Pancreas (tissue), 10 donors: Measurements from ENCODE around the gene FAM168A. TPM values are rescaled to one million over a fixed set of nuclear protein-coding genes. Genes with fewer than 3 reads are reported as not detected.

Experiments used
- ATAC-seq, 4 donors: fragments of 200-7000 bp; cut with Tn5 transposase; one replicate each; pipeline versions ENCODE4 v1.8.0 to v1.9.1; 2020; ENCODE audit warnings: mild to moderate bottlenecking in 4 of 4, moderate library complexity in 4 of 4
- DNase-seq, 6 donors: peaks; one replicate each; pipeline ENCODE4 v3.0.0-alpha.2; 2020
- FAIRE-seq: peaks from 2 replicates; lab custom pipeline; 2012; peaks lifted over from hg19 to GRCh38; lab: Jason Lieb, UNC
- H3K27ac ChIP-seq, 4 donors: fragments of 200-600 bp; sonication (generic); 1 replicate in 3 of 4; 2 replicates in 1 of 4; pipeline versions ENCODE4 v1.5.0 to v1.8.0; 2020
- H3K27me3 ChIP-seq, 4 donors: fragments of 200-600 bp; one replicate each; pipeline ENCODE4 v1.8.0; 2021
- H3K36me3 ChIP-seq, 3 donors: fragments of 200-600 bp; sonication (generic) in 1 of 3; one replicate each; pipeline versions ENCODE4 v1.5.0 to v1.8.0; 2020 to 2021
- H3K4me1 ChIP-seq, 3 donors: fragments of 200-600 bp; one replicate each; pipeline ENCODE4 v1.8.0; 2021
- H3K4me3 ChIP-seq, 4 donors: fragments of 200-600 bp; sonication (generic) in 2 of 4; one replicate each; pipeline versions ENCODE4 v1.5.0 to v1.8.0; 2020 to 2021
- H3K9me3 ChIP-seq, 4 donors: fragments of 200-600 bp; one replicate each; pipeline ENCODE4 v1.8.0; 2021
- WGBS, 2 donors: extraction: QIAGEN DNeasy Blood & Tissue Kit; methylation state at CpG; one replicate each; pipeline ENCODE4 v1.1.7; 2013; 5-methylcytosine and 5-hydroxymethylcytosine counted together
- intact Hi-C, 3 donors: fragments of 100-400 bp; cut with DNase I; formaldehyde crosslinking; loops; one replicate each; pipeline versions ENCODE4 v1.11.1 to v1.14.2; 2022
- polyA plus RNA-seq, 2 donors: library from polyadenylated mRNA; stranded (reverse); fragments of 200-250 nt; gene quantifications; one replicate each; pipeline ENCODE4 v1.2.3, GENCODE V29; 2013
- total RNA-seq, 6 donors: library from RNA; stranded (reverse); fragmentation: NEBNext Ultra II Directional in 4 of 6; extraction: Animal tissue kit (Norgen Biotek cat#: 25700) in 4 of 6; gene quantifications; one replicate each; pipeline versions ENCODE4 v1.2.1 to v1.2.4, GENCODE V29; 2021 to 2023
- TF ChIP-seq, protein P1 (sequence below), 4 donors: fragments of 200-600 bp; sonication (generic) in 3 of 4; IDR thresholded peaks; one replicate each; pipeline versions ENCODE4 v1.5.0 to v1.8.0; 2021; ENCODE audit warnings: antibody characterized with exemption in 4 of 4
- donor health status: healthy with polysubstance abuse.
- donor health status: DM: no; HTN: no; CAD: no; lungs with moderate emphysema.
- donor health status: DM: no; HTN: no; CAD: no.
- donor health status: control.
- donor health status: control.
- donor health status: Bipolar disorder and iron deficiency.
- donor health status: DM: yes; HTN: yes; CAD: no.
- donor health status: DM: no; HTN: no; CAD: no.
- donor health status: DM: no; HTN: no; CAD: no.
- donor health status: DM: yes; HTN: yes; CAD: no.

FAM168A gene
- total and polyA plus RNA-seq, 8 donors: 4.9 to 22.5 (median 13.4) TPM

DNA sequence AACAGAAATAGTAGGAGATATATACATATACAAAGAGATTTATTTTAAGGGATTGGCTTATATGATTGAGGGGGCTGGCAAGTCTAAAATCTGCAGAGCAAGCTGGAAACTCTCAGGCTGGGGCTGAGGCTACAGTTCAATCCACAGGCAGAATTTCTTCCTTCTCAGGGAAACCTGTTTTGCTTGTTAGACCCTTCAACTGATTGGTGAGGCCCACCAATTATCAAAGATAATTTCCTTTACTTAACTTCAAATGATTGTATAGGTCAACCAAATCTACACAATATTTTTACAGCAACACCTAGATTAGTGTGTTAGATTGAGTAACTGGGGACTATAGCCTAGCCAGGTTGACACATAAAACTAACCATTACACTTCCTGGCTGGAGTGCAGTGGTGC is 43.8 kb upstream of the FAM168A start:
- FAIRE-seq (no peak), DNase-seq (no peak), ATAC-seq (no peak)
- Histone ChIP-seq H3K36me3 (no peaks in the 10 kb centered on the region), H3K27ac (no peak overlapping the region), H3K27me3 (no peaks in the 10 kb centered on the region), H3K4me1 (no peaks in the 10 kb centered on the region), H3K9me3 (no peaks in the 10 kb centered on the region), H3K4me3 (no peak overlapping the region)
- TF ChIP-seq, protein P1, sequence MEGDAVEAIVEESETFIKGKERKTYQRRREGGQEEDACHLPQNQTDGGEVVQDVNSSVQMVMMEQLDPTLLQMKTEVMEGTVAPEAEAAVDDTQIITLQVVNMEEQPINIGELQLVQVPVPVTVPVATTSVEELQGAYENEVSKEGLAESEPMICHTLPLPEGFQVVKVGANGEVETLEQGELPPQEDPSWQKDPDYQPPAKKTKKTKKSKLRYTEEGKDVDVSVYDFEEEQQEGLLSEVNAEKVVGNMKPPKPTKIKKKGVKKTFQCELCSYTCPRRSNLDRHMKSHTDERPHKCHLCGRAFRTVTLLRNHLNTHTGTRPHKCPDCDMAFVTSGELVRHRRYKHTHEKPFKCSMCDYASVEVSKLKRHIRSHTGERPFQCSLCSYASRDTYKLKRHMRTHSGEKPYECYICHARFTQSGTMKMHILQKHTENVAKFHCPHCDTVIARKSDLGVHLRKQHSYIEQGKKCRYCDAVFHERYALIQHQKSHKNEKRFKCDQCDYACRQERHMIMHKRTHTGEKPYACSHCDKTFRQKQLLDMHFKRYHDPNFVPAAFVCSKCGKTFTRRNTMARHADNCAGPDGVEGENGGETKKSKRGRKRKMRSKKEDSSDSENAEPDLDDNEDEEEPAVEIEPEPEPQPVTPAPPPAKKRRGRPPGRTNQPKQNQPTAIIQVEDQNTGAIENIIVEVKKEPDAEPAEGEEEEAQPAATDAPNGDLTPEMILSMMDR (IDR thresholded peaks at IDR 0.05): no peak
- intact Hi-C loops: no loop called here

DNA sequence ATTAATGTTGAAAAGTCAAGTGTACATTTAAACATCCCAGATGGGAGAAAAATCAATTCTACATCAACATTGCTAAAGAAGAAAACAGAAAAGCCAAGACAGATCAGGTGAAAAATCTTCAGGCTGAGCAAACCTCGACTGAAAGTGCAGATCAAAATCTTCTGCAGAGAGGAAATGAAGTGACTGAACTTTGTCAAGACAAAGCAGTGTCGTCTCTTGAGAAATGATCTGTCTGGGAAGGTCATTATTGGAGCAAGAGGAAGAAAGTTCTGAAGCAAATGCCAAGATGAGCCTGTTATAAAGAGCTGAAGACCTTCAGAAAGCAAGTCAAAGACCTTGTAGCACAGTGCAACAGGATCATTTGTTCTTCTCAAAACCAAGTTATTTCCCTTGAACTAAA is 42.7 kb upstream of the FAM168A start:
- Histone ChIP-seq H3K4me1 (no peaks in the 10 kb centered on the region), H3K9me3 (no peaks in the 10 kb centered on the region), H3K27ac (no peak overlapping the region), H3K4me3 (no peak overlapping the region), H3K27me3 (no peaks in the 10 kb centered on the region), H3K36me3 (no peaks in the 10 kb centered on the region)
- DNase-seq (no peak), FAIRE-seq (no peak), ATAC-seq (no peak)
- TF ChIP-seq, protein P1 (IDR thresholded peaks at IDR 0.05): no peak
- WGBS, 2 donors: 54 to 59% methylated on average over 2 of the region's 2 CpGs
- intact Hi-C loops: no loop called here

DNA sequence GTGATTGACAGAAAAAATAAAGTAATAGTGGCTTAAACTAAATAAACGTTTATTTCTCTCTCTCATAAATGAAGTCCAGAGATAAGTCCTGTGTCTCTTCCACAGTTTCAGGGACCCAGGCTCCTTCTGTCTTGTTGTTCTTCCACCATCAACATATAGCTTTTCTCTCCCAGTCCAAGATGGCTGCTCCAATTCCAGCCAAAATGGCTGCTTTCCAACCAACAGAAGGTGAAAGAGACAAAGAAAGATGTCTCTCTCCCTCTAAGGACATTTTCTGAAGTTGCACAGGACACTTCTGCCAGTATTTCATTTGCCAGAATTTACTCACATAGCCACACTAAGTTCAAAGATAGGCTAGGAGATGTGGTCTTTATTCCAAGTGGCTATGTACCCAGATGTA is 39.1 kb upstream of the FAM168A start:
- no peak for ATAC-seq
- 40% methylated on average over 1 of the region's 1 CpG for whole genome bisulfite sequencing, 2 donors
- Histone ChIP-seq H3K4me1 (no peaks in the 10 kb centered on the region), H3K36me3 (no peaks in the 10 kb centered on the region), H3K9me3 (no peaks in the 10 kb centered on the region), H3K27ac (no peak overlapping the region), H3K27me3 (no peaks in the 10 kb centered on the region), H3K4me3 (no peak overlapping the region)
- DNase-seq: no peak
- intact Hi-C loops: no loop called here
- TF ChIP-seq, protein P1 (IDR thresholded peaks at IDR 0.05): no peak
- FAIRE-seq: no peak

DNA sequence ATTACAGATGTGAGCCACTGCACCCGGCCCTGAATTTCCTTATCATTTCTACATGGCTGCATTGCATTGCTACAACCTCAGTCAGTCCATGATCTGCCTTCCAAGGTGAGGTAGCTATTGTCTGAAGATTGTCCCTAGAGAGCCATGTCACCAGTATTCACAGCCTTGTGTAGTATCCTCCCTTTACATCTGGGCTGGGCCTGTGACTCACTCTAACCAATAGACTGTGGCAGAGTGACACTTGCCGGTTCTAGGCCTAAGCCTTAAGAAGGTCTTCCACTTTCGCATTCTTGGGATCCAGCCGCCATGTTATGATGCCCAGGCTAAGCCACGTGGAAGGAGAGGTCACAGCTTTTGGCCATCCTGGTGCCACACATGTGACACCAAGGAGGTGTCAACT is 38.3 kb upstream of the FAM168A start:
- intact Hi-C loops: no loop called here
- Histone ChIP-seq H3K27ac (no peak overlapping the region), H3K36me3 (no peaks in the 10 kb centered on the region), H3K9me3 (no peaks in the 10 kb centered on the region), H3K27me3 (no peaks in the 10 kb centered on the region), H3K4me3 (no peak overlapping the region), H3K4me1 (no peaks in the 10 kb centered on the region)
- WGBS, 2 donors: 90 to 92% methylated on average over 5 of the region's 5 CpGs
- TF ChIP-seq, protein P1 (IDR thresholded peaks at IDR 0.05): no peak
- no peak for ATAC-seq
- DNase-seq: no peak
- no peak for FAIRE-seq

DNA sequence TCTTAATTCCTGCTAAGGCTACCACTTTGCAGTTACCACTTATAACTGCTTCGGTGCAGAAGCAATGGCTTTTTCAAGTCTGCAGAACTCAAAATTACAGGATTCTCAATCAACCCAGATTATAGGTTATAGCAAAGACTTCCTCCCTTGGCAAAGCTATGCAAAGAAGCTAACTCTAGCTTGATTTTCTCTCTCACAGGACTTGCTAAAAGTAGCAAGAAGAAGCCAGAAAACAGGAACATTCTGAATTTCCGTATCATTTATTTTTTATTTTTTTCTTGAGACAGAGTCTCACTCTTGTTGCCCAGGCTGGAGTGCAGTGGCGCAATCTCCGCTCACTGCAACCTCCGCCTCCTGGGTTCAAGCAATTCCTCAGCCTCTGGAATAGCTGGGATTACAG is 37.8 kb upstream of the FAM168A start:
- H3K27ac ChIP-seq: no peak overlapping the region
- TF ChIP-seq, protein P1 (IDR thresholded peaks at IDR 0.05): no peak
- H3K4me3 ChIP-seq: no peak overlapping the region
- intact Hi-C loops: no loop called here
- no peaks in the 10 kb centered on the region for H3K36me3 ChIP-seq
- H3K27me3 ChIP-seq: no peaks in the 10 kb centered on the region
- no peaks in the 10 kb centered on the region for H3K4me1 ChIP-seq
- WGBS, 2 donors: 89 to 94% methylated on average over 5 of the region's 5 CpGs
- no peaks in the 10 kb centered on the region for H3K9me3 ChIP-seq
- ATAC-seq (no peak), FAIRE-seq (no peak), DNase-seq (no peak)
